Measurements from ENCODE around the gene NUDT3. TPM values are rescaled to one million over a fixed set of nuclear protein-coding genes. Genes with fewer than 3 reads are reported as not detected.

NUDT3 gene
- 10 to 100 TPM; 17.3 to 28.1 (median 20.6) TPM for total RNA-seq

- no peaks in the 10 kb centered on the region for H3K27me3 ChIP-seq
These were observed at the start of gene NUDT3 for GRCh38 chr6:34392497-34393190. Gene NUDT3, minus strand, starts transcription at chr6:34392669. Its CDS starts 307 bp downstream, at chr6:34392362.

GRCh38 chr6:34441526-34441925 lies 49.1 kb upstream of the NUDT3 start:
- Histone ChIP-seq H3K36me3 (no peaks in the 10 kb centered on the region), H3K9me3 (no peaks in the 10 kb centered on the region), H3K4me3 (no peak overlapping the region), H3K27ac (no peak overlapping the region), H3K27me3 (no peaks in the 10 kb centered on the region), H3K4me1 (no peaks in the 10 kb centered on the region)
- DNase-seq = no peak
- TF ChIP-seq POLR2A (IDR thresholded peaks at IDR 0.05) (no peak), CTCF (IDR thresholded peaks at IDR 0.05) (no peak)

More at GRCh38 chr6:34392497-34393190, at the start of gene NUDT3:
- peak within 1 kb of the TSS; percentile 77 to 92 (median 84) for H3K4me3 ChIP-seq
- H3K27ac ChIP-seq = peak within 1 kb of the TSS; percentile 84 to 96 (median 93)
- TF ChIP-seq POLR2A (IDR thresholded peaks at IDR 0.05) = peak in 1 of 2 donors; percentile 49
- peak; percentile 74 to 89 (median 83) for TF ChIP-seq CTCF (IDR thresholded peaks at IDR 0.05)
- no peaks in the 10 kb centered on the region for H3K36me3 ChIP-seq
- peaks cover 0 to 18% (median 5%) of the 10 kb centered on the region in 4 donors for H3K4me1 ChIP-seq
- no peaks in the 10 kb centered on the region for H3K9me3 ChIP-seq
- peak; percentile 91 to 97 (median 92) for DNase-seq

- DNase-seq = no peak
- no peaks in the 10 kb centered on the region for H3K36me3 ChIP-seq
- H3K4me1 ChIP-seq = no peaks in the 10 kb centered on the region
- no peak overlapping the region for H3K4me3 ChIP-seq
- no peak overlapping the region for H3K27ac ChIP-seq
- TF ChIP-seq CTCF (IDR thresholded peaks at IDR 0.05) (no peak), POLR2A (IDR thresholded peaks at IDR 0.05) (no peak)
- no peaks in the 10 kb centered on the region for H3K9me3 ChIP-seq
- no peaks in the 10 kb centered on the region for H3K27me3 ChIP-seq
These were observed 47.0 kb upstream of the NUDT3 start for GRCh38 chr6:34439442-34439841.

- Histone ChIP-seq H3K4me1 (no peaks in the 10 kb centered on the region), H3K4me3 (no peak overlapping the region), H3K9me3 (no peaks in the 10 kb centered on the region), H3K27me3 (no peaks in the 10 kb centered on the region), H3K36me3 (no peaks in the 10 kb centered on the region), H3K27ac (no peak overlapping the region)
- TF ChIP-seq POLR2A (IDR thresholded peaks at IDR 0.05) = no peak
- no peak for TF ChIP-seq CTCF (IDR thresholded peaks at IDR 0.05)
- DNase-seq = no peak
These were observed 46.2 kb upstream of the NUDT3 start for GRCh38 chr6:34438705-34439104.

- no peak overlapping the region for H3K4me3 ChIP-seq
- no peaks in the 10 kb centered on the region for H3K4me1 ChIP-seq
- H3K27me3 ChIP-seq = no peaks in the 10 kb centered on the region
- TF ChIP-seq CTCF (IDR thresholded peaks at IDR 0.05) (no peak), POLR2A (IDR thresholded peaks at IDR 0.05) (no peak)
- H3K36me3 ChIP-seq = no peaks in the 10 kb centered on the region
- no peak for DNase-seq
- H3K27ac ChIP-seq = no peak overlapping the region
- no peaks in the 10 kb centered on the region for H3K9me3 ChIP-seq
These were observed 45.1 kb upstream of the NUDT3 start for GRCh38 chr6:34437644-34437970.
